Kidney epithelial cell (primary cell): Measurements from ENCODE around the gene IGSF22. TPM values are rescaled to one million over a fixed set of nuclear protein-coding genes. Genes with fewer than 3 reads are reported as not detected.

ENCODE experiments used
- DNase-seq: peaks from one replicate; pipeline ENCODE4 v3.0.0-alpha.2; 2010; ENCODE audit warnings: low read depth
- H3K27me3 ChIP-seq: 2 replicates; pipeline ENCODE4 v1.6.0; 2011; ENCODE audit warnings: low read length; ENCODE audit not compliant: control insufficient read depth, insufficient read depth
- H3K36me3 ChIP-seq: 2 replicates; pipeline ENCODE4 v1.5.1; 2011; ENCODE audit warnings: low read length; ENCODE audit not compliant: control insufficient read depth, insufficient read depth
- H3K4me3 ChIP-seq: 2 replicates; pipeline ENCODE4 v1.5.1; 2011; ENCODE audit warnings: low read depth, mild to moderate bottlenecking, control low read depth, low read length
- total RNA-seq: library from RNA; depleted of rRNA; stranded (reverse); fragments of >200 nt; gene quantifications from 2 replicates; pipeline ENCODE4 v1.2.3, GENCODE V29; 2015
- TF ChIP-seq, protein P1 (sequence below): IDR thresholded peaks from 2 replicates; pipeline ENCODE4 v1.5.1; 2011; ENCODE audit warnings: mild to moderate bottlenecking, moderate library complexity, low read length, control low read depth, inconsistent platforms; ENCODE audit not compliant: insufficient read depth, poor library complexity, severe bottlenecking

IGSF22 gene
- total RNA-seq, 1 donor from 2014 or later: 0.04 TPM

DNA sequence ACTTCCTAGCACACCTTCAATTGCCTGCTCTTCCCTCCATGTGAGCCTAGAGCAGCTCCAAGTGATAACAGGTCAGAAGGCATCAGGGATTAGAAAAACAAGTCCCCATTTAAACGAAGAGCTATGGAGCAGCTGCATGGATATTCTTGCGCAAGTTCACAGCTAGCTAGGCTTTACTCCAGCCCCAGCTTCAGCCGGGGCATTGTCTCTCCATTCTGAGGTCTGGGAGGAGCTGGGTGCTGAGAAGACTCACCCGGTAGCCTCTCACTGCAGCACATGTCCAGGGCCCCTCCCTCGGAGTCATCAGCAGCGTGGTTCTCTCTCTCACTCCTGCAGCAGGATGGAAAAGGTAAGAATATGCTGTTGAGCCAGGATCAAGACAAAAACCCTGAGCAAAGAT, 39.6 kb upstream of the IGSF22 start:
- TF ChIP-seq, protein P1, sequence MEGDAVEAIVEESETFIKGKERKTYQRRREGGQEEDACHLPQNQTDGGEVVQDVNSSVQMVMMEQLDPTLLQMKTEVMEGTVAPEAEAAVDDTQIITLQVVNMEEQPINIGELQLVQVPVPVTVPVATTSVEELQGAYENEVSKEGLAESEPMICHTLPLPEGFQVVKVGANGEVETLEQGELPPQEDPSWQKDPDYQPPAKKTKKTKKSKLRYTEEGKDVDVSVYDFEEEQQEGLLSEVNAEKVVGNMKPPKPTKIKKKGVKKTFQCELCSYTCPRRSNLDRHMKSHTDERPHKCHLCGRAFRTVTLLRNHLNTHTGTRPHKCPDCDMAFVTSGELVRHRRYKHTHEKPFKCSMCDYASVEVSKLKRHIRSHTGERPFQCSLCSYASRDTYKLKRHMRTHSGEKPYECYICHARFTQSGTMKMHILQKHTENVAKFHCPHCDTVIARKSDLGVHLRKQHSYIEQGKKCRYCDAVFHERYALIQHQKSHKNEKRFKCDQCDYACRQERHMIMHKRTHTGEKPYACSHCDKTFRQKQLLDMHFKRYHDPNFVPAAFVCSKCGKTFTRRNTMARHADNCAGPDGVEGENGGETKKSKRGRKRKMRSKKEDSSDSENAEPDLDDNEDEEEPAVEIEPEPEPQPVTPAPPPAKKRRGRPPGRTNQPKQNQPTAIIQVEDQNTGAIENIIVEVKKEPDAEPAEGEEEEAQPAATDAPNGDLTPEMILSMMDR: no peak
- H3K27me3 ChIP-seq: no peaks in the 10 kb centered on the region
- H3K36me3 ChIP-seq: no peaks in the 10 kb centered on the region
- H3K4me3 ChIP-seq: no peak overlapping the region
- DNase-seq: no peak

DNA sequence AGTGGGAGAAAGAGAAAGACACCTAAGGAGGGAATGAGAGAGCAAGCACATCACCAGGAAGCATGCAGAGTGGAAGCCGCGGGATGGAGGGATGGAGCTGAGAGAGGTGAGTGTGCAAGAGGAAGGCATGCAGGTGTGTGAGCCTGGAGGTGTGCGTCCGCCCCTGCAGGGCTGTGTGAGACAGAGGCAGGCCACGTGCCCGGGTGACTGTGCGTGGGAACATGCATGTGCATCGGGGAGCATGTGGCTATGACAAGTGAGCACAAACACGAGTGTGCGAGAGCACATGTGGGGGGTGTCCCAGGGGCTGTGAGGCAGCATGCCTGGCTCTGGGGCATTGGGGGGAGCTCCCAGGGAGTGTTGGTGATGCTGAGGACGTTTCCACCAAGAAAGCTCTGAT, 35.8 kb upstream of the IGSF22 start:
- Histone ChIP-seq H3K27me3 (no peaks in the 10 kb centered on the region), H3K4me3 (no peak overlapping the region), H3K36me3 (no peaks in the 10 kb centered on the region)
- DNase-seq: no peak
- TF ChIP-seq, protein P1: no peak

DNA sequence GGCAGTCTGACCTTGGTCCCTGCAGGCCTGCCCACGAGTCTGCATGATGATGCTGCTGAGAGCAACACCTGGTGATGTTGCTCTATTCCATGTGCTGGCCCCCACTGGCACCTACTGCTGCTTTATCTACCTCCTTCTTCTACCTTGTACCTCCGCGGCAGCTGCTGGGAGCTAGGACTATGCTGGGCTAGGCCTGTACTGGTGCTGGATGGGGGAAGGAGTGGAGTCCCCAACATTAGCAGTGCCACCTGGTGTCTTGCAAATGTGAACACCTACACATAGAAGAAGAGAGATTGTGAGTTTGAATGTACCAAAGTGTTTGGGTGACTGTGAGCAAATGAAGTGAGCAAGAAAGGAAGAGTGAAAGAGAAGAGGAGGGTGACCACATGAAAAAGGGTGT, 35.2 kb upstream of the IGSF22 start:
- TF ChIP-seq, protein P1: no peak
- Histone ChIP-seq H3K36me3 (no peaks in the 10 kb centered on the region), H3K4me3 (no peak overlapping the region), H3K27me3 (no peaks in the 10 kb centered on the region)
- no peak for DNase-seq

DNA sequence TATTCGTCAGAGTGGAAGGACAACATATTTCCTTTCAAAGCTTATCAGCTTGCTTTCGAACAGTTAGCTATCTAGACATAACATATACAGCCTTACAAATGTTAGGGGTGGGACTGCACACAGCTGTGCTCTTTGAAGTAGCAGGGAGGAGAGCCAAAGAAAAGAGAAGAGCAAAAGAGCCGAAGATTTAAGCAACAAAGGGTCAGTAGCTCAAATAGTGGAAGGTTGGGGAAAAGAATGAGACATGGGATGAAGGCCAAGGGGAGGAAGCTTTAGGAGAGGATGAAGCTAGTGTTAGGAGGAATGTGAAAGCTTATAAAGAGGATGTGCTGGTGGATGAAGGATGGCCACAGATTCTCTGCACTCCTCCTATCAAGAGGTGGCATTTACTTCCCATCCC, 31.8 kb upstream of the IGSF22 start:
- H3K27me3 ChIP-seq: no peaks in the 10 kb centered on the region
- no peak overlapping the region for H3K4me3 ChIP-seq
- DNase-seq: no peak
- TF ChIP-seq, protein P1: no peak
- H3K36me3 ChIP-seq: no peaks in the 10 kb centered on the region

DNA sequence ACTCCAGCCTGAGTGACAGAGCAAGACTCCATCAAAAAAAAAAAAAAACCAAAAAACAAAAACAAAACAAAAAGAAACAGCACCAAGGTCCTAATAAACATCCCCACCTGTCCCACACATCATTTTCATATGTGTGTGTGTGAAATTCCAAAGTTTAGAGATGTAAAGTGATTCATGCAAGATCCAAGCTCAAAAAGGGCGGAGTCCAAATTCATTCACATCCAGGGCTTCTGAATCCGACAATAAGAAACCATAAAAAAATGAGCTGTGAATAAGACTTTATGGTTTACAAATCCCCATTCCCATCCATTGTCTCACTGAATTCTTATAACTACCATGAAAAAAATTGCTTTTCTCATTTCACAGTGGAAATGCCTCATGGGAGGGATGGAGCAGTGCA, 30.9 kb upstream of the IGSF22 start:
- no peak for DNase-seq
- Histone ChIP-seq H3K4me3 (no peak overlapping the region), H3K27me3 (no peaks in the 10 kb centered on the region), H3K36me3 (no peaks in the 10 kb centered on the region)
- TF ChIP-seq, protein P1: no peak

DNA sequence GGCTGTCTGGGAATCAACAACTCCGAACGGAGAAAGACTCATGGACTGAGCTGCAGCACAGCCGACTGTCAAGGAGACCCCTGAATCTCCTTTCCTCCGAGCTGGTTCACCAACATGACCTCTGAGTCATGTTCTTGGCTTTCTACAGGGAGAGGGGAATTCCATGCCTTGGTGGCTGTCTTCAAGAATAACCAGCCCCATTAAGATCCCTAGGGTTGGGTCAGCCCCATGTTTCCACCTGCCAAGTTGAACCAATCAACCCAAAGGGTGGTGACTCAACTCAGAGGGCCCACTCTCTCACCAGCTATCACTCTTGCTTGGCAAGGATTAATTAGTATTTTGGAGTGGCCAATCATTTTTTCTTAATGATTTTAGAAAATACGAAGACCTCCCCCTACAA, 28.3 kb upstream of the IGSF22 start:
- Histone ChIP-seq H3K27me3 (no peaks in the 10 kb centered on the region), H3K4me3 (no peak overlapping the region), H3K36me3 (no peaks in the 10 kb centered on the region)
- DNase-seq: no peak
- TF ChIP-seq, protein P1: no peak
